HG03060 (cell line): ENCODE results near the gene TBX1.
"Not testable (repeated sequence)": the region's sequence is repeated elsewhere in the genome, so short reads cannot be mapped to it uniquely, and the experiment has no call there.

Experiments used
- ATAC-seq: cut with Tn5 transposase; IDR thresholded peaks from one replicate; pipeline ENCODE4 v1.9.1; 2021; ENCODE audit warnings: low read depth, moderate number of reproducible peaks; ENCODE audit not compliant: unreplicated experiment

TBX1 gene

DNA sequence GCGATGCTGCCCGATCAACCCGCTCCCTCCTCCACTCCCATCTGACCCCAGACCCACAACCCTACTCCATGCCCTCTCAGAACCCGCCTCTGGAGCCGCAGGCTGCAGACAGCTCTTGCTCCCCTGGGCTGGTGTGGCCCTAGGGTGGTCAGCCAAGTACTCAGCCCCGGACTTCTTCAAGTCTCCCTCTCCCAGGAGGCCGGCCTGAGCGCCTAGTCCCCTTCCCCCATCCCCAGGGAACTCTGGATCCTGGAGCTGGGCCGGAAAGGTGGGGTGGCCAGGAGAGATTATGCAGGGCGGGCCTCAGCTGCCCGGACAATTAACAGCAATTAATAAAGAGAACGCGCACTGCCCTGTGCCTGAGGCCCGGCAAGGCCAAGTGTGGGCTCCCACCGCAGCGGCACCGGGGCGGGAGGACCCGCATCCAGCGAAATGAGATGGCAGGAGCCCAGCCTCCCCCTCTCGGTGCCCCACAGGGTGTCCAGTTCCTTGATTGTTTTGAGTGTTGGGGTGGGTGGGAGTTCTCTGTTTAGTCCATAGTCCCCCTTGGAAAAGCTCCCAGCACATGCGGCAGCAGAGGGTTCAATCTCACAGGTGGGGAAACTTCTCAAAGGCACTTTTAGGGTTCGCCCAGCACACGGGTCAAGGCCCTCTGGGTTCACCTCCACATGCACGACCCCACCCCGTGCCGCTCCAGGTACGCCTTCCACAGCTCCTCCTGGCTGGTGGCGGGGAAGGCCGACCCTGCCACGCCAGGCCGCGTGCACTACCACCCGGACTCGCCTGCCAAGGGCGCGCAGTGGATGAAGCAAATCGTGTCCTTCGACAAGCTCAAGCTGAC, 3.1 kb downstream of the TBX1 start:
- no peak for ATAC-seq

DNA sequence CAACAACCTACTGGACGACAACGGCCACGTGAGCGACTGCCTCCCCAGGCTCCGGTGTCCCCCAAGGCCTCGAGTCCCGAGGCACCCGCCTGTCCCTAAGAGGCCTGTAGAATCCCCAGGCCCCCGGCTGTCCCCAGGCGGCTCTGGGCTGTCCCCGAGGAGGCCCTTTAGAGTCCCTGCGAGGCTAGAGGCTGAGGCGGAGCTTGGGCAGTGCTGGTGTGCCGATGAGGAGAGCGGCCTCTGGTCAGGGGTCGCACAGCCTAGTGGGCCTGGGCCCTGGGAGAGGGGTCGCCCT, 3.7 kb downstream of the TBX1 start:
- ATAC-seq, result no peak

DNA sequence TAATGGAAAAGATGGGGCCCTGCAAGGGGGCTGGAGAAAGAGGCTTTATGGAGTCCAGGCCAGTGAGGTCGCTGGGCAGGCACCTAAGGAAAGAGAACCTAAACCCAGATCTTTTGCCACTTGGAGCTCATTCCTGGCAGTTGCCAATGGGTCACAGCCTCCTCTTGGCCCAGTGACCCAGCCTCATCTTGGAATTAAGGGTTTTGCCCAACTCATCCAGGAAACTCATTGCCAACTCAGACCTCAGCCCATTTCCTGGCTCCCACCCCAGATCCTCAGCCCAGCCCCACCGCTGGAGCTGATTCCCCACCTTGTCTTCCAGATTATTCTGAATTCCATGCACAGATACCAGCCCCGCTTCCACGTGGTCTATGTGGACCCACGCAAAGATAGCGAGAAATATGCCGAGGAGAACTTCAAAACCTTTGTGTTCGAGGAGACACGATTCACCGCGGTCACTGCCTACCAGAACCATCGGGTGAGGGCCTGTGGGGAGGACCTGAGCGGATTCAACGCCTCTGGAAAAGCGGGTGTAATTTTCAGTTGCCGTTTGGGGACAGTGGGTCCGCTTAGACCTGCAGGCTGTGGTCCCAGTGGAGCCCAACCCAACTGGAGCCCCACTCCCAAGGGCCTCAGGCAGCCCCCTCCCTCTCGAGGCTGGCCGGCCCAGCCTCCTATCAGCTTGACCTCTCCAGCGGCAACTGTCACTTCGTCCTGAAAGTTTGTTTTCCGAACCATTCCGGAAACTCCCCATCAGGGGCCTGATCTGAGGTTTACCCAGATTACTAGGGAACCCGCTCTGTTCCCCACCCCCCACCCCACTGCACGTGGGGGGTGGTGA, 4.3 kb downstream of the TBX1 start:
- no peak for ATAC-seq

- no peak for ATAC-seq
Measured at GRCh38 chr22:19765477-19766239, 5.1 kb downstream of the TBX1 start.

GRCh38 chr22:19766240-19766510, 5.6 kb downstream of the TBX1 start:
- ATAC-seq, result no peak

DNA sequence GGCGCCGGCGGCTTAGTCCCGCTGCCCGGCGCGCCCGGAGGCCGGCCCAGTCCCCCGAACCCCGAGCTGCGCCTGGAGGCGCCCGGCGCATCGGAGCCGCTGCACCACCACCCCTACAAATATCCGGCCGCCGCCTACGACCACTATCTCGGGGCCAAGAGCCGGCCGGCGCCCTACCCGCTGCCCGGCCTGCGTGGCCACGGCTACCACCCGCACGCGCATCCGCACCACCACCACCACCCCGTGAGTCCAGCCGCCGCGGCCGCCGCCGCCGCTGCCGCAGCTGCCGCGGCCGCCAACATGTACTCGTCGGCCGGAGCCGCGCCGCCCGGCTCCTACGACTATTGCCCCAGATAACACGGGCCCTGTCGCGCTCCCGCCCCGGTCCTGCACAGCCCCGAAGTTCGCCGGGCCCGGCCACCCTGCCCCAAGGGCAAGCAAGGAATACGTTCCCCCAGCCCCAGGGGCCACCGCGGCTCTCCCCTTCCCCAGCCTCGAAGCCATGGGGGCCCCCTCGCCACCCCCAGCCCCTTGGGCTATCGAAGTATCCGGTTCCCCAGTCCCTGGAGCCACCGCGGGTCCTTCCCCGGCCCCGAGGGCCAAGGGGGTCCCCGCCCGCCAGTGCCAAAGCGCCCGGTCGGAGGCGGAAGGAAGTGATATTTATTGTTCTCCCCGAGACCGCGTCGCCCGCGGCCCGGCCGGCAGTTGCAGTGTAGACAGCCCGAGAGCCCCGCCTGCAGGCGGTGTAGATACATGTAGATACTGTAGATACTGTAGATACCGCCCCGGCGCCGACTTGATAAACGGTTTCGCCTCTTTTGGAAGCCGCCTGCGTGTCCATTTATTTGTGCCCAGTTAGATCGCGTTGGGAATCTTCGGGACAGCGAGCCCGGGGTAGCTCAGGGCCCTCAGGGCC, 6.2 kb downstream of the TBX1 start:
- no peak for ATAC-seq

GRCh38 chr22:19767427-19768341, 7.1 kb downstream of the TBX1 start:
- no peak for ATAC-seq

DNA sequence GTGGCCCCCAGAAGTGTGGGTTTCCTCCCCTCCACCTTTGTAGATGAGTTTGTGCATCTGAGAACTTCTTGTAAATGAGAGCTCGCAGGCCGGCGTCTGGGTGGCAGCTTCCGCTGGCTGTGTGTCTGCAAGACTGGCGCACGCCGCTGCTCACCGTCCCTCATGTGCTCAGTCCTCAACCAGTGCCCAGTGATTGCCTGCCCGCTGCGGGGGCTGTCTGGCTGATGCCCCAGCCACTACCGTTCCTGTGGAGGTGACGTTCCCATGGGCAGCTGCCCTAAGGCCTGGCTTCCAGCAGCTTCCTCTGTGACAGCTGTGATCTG, 8.8 kb downstream of the TBX1 start:
- no peak for ATAC-seq

DNA sequence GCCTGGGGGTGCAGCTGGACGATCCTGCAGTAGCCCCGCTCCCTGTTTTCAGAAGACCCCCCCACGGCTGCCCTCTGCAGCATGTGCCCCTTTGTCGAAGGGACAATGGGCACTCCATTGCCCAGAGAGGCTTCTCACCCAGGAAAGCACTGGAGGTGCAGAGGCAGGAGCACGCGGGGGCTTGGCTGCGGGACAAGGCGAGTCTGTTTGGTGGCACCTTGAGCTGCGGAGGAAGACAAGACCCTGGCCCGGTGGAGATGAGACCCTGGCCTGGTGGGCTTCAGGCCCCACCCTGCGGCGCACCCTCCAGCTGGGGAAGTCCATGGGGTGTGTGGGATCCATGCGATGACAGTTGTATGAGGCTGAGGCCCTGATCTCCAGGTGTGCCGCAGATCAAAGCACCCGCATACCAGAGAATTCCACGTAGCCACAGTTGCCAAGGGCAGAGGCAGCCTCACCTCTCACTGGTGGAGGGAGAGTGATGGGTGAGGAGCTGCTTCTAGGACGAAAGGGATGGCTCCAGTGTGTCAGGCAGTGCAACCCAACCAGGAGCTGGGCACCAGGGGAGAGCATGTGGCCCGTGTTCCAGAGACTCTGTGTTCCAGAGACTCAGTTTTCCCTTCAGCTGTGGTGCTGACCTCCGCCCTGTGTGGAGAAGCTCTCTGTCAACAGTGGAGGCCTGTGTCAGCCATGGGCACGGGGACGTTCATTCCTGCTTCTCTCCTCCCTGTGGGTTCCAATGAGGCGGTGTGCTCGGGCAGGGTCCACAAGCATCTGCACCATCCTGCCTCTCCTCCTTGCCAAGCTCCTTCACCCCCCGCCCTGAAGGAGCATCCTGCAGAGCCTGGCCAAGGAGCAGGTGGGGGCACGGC, 10.0 kb downstream of the TBX1 start:
- ATAC-seq, result no peak

DNA sequence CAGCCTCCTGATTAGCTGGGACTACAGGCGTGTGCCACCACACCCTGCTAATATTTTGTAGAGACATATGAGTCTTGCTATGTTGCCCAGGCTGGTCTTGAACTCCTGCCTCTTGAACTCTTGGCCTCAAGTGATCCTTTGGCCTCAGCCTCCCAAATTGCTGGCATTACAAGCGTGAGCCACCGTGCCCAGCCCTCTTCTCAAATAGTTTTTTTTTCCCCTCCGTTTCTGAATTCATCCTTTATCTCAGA, 11.8 kb downstream of the TBX1 start:
- no peak for ATAC-seq

DNA sequence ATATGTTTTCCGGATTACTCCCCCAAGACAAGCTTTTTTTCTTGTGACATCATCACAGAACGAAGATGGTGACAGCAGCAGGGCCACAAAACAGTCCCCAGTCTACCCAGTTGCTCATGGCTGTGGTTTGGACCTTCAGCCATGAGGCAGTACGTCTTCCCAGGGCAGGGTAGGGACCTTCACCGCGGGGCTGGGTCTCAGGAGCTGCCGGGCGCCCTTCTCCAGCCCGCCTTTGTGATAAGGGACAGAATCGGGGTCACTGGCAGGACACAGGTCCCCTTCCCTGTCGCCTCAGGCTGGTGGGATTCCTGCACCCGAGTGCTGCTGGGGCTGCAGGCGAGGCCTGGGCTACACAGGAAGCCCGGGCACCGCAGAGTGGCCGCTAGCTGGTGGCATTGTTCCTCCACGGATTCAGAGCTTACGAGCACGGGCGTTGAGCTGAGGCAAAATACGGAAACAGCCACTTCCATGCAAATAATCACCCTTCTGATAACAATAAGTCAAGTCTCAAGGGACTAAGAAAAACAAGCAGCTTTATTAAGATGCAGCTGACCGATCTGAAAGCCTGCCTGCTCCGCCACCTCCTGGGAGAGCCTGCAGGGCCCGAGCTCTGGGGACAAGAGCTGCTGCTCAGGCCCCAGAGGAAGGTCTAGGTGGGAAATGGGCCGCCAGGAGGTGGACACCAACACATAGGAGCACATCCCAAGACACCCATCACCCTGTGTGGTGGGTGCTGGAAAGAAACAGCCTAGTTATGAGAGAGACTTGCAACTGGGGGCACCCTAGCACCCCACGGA, 12.3 kb downstream of the TBX1 start:
- ATAC-seq, result peak; percentile 74

DNA sequence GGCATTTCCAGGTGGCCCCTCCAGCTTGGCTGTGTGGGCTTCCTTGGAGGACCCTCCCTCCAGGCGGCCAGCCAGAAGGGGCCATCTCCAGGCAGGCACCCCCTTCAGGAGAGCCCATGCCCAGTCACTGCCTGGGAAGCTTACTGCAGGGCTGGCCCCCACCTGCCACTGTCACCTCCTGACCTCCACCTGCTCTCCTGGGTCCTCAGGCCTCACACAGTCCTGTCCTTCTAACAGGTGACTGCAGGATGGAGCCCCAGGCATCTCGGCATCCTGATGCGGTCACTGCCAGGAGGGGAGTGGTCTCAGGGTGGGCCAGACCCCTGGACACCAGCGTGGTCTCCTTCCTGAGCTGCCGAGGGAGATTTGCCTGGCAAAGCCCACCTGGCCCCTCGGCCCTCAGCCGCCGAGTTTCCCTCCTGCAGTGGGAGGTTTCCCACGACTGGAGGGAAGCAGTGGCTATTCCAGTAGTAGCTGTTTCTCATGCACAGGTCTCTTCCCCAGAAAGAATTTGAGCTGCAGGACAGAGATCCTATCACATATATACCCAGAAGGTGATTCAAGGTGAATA, 13.0 kb downstream of the TBX1 start:
- no peak for ATAC-seq

GRCh38 chr22:19774628-19775027, 14.1 kb downstream of the TBX1 start:
- ATAC-seq, result no peak

GRCh38 chr22:19775496-19776325, 15.1 kb downstream of the TBX1 start:
- ATAC-seq, result no peak

- ATAC-seq, result no peak
Measured at GRCh38 chr22:19776433-19777031, 16.0 kb downstream of the TBX1 start.

DNA sequence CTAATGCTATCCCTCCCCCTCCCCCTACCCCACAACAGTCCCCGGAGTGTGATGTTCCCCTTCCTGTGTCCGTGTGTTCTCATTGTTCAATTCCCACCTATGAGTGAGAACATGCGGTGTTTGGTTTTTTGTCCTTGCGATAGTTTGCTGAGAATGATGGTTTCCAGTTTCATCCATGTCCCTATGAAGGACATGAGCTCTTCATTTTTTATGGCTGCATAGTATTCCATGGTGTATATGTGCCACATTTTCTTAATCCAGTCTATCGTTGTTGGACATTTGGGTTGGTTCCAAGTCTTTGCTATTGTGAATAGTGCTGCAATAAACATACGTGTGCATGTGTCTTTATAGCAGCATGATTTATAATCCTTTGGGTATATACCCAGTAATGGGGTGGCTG, 16.6 kb downstream of the TBX1 start:
- not testable (repeated sequence) for ATAC-seq

- ATAC-seq, result no peak
Measured at GRCh38 chr22:19779011-19779421, 18.4 kb downstream of the TBX1 start.
